NCI-H526 treated with DMSO at 0.1 percent for 48 hours (cell line): ENCODE results near the gene RBM26.

Source experiments
- DNase-seq: peaks from one replicate; lab custom pipeline; 2025; lab: John Stamatoyannopoulos, UW

Gene RBM26

GRCh38 chr13:79270859-79271258, 135.2 kb downstream of the RBM26 start:
- no peak for DNase-seq
